ENCODE data around the gene BCL6B.

- TF ChIP-seq CTCF (IDR thresholded peaks at IDR 0.05) (no peak), POLR2A (IDR thresholded peaks at IDR 0.05) (no peak)
Observed at GRCh38 chr17:7056386-7056785, 33.5 kb downstream of the BCL6B start.
